Inflammatory macrophage treated with lipopolysaccharide for 4 hours (primary cell): ENCODE data around the gene DAD1.
"Not testable (repeated sequence)": the region's sequence is repeated elsewhere in the genome, so short reads cannot be mapped to it uniquely, and the experiment has no call there.

Experiments
- DNase-seq: peaks from one replicate; pipeline ENCODE4 v3.0.0-alpha.2; 2020

DAD1 gene

GRCh38 chr14:22566845-22567244 lies 22.2 kb downstream of the DAD1 start:
- no peak for DNase-seq

DNA sequence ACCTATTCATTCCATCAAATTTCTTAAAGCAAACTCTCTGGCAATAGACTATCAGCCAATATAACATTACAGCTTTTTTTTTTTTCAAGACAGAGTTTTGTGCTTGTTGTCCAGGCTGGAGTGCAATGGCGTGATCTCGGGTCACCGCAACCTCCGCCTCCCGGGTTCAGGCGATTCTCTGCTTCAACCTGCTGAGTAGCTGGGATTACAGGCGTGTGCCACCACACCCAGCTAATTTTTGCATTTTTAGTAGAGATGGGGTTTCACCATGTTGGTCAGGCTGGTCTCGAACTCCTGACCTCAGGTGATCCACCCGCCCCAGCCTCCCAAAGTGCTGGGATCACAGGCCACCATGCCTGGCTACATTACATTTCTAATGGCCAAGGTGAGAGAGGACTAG lies 22.8 kb downstream of the DAD1 start:
- not testable (repeated sequence) for DNase-seq

- no peak for DNase-seq
These were observed 23.6 kb downstream of the DAD1 start for GRCh38 chr14:22565391-22565945.

DNA sequence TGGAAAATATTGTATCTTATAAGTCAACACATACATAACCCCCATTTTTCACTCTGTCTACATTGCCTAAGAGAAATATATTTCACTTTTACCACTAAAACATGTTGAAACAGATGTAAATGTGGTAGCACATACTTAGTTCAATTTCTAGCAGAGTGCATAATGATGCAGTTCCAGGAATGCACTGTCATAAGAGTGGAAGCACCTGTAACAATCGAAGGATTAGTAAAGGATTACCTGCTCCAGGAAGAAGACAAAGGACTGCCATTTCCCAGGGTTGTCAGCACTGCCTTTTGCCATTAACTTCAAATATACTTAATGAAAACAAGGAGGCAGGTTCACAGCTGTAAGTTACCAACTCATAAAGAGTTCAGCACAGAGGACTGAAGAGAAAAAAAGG lies 24.6 kb downstream of the DAD1 start:
- DNase-seq: no peak

DNA sequence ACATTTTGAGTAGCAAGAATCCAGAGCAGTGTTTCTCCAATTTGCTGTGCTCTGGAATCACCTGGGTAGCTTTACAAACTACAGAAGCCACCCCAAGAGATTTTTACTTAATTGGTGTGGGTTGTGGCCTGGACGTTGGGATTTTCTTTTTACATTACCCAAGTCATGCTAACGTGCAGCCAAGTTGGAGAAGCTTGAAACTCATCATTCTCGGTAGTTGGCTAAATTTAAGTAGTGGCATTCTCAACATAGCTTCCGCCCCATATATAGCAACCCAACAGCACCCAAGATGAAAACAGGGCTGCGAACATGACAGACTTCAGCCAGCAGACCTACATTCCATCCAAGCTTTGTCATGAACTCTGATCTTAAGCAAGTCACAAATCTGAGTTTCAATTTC lies 25.0 kb downstream of the DAD1 start:
- no peak for DNase-seq

DNA sequence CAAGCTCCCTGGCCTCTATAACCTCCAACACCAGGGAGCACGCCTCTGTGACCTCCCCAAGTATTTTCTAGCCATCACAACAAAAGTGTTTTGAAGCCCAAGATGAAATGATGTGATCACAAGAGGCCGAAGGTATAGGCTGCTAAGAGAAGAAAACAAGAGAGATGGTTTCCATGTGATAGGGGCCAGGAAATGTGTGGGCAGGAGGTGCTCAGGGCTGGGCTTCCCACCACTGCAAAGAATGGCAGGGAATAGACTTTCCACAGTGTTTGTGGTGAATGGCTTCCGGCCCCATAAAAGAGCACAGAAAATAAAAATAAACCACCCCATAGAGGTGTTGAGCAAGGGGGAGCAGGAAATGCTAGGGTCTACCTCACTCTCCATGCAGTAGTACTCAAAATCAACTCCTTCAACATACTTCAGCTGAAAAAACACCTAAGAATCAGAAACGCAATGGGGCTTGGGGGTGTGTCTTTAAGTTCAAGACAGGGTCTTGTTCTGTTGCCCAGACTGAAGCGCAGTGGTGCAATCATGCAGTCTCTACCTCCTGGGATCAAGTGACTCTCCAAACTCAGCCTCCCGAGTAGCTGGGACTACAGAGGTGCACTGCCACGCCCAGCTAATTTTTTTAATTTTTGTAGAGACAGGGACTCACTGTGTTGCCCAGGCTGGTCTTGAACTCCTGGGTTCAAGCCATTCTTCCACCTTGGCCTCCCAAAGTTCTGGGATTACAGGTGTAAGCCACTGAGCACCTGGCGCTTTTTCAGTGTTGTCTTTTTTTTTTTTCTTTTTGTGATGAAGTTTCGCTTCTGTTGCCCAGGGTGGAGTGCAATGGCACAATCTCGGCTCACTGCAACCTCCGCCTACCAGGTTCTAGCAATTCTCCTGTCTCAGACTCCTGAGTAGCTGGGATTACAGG lies 27.1 kb downstream of the DAD1 start:
- no peak for DNase-seq

- DNase-seq: no peak
These were observed 27.7 kb downstream of the DAD1 start for GRCh38 chr14:22561366-22561660.

DNA sequence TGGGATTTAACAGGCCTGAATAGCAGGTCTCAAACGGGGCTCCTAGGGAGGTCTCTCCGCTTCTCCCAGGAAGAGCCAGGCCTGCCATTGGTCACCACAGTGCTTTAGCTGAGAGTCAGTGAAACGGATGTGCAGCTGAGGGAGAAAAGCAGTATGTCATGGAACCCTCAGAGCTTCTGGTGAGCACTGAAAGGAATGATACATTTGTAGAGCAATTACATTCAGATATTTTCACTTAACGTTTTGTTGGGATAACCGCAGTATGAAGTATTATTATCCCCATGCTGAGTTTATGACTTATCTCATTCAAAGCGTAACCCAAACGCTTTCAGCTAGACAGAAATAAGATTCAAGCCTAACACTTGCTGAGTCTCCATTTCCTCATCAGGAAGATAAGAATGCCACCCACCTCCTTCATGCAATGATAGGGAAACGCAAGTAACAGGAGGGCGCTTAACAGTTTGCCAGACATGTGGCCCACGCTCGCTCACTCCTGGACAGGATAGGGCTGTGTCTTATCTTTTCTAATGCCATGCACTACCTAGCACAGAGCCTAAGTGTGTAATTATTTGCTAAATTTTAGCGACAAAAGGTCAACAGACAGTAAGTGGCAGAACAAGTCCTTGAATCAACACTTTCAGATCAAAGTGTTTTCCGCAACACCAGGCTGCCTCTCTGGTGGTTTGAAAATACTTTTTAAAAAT lies 28.2 kb downstream of the DAD1 start:
- DNase-seq: no peak

- DNase-seq: no peak
These were observed 30.0 kb downstream of the DAD1 start for GRCh38 chr14:22559041-22559440.

DNA sequence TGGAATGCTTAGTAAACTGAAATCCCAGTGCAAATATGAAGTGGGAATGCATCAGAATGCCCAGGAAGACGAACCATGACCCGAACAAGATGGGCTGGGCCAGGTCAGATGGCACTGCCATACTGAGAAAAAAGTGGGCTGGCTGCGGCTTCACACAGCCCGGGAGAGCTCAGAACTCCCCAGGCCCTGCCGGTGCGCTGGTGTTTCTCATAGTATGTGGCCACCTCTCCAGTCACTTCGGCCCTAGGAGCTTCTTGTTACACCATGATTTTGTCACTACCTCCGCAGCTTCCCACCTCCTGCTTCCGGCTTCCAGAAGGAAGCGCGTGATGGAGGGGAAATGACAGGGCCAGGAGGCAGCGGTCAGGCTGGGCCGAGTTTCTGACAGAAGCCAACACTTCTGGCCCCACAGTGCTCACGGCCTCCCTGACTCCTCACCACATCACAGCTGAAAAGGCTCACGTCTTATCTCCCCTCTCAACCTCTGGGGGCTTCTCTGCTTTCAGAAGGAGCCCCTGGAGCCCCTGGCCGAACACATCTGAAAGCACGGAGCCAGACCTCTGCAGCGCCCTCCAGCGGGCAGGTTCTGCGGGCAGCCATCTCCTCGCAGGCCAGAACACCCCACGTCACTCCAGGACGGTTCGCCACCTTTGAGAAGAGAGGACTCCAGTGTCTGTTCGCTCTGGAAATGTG lies 30.7 kb downstream of the DAD1 start:
- no peak for DNase-seq

- no peak for DNase-seq
These were observed 31.2 kb downstream of the DAD1 start for GRCh38 chr14:22557846-22558220.

DNA sequence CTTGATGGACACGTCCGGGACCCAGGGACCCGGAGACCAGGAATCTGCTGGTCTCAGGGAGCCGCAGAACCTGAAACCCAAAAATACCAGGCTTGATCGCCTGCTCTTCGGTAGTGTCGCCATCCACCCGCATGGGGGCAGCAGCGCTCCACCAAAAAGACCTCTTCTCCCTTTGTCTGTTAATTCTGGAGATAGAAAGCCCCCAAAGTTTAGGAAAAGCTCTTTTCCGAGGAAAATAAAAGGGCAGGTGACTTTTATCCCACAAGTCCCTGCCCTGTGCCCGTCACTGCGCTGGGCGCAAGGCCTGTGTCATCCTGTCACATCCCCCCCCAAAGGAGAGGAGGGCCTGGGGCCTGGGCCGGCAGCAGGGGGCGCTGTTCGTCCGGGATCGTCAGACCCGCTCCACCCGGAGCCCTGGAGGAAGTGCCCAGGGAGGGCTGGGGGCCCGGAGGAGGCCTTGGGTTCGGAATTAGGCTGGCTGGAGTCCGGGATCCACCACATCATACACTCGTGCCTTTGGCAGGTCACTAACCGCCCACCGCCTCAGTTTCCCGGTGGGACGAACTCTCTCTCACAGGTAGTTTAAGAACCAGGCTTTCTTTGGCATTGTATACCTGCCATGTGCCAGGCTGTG lies 31.9 kb downstream of the DAD1 start:
- peak; percentile 65 for DNase-seq

DNA sequence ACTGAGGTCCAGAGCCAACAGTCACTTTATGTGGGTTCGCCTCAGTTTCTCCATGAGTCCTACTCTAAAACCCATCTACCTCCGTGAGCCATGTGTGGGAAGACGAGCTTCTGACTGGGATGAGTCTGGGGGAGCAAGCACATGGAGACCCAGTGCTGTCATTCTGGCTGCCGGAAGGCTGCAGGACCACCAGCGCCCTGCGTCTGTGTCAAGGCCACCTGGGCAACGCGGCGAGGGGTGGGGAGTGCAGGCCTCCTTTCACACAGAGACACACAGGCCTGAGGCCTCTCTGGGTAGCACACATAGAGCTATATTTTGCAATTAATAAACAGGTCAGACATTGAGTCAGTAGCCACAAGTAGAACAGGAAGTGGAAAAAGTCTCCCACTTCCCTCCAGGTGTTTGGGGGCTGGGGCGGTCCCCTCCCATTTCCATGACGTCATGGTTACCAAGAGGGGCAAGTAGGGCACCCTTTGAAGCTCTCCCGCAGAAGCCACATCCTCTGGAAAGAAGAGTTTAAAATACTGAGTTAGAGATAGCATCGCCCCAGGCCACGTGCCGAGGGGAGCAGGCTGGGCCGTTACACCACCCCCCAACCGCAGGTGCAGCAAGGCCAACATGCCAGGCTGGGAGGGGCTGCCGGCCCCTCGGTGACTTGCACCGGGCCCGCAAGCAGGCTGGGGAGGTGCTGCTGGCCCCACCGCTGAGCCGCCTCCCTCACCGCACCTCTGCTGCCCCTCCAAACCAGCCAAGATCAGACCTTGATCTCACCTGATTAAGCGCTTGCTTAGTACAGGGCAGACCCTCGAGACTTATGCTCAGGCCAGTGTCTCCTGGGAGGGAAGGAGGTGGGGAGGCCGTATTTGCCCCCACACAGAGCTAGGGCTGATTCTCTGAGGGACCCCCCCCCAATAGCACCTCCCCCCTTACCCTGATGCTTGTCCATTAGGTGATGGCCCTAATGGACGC lies 32.7 kb downstream of the DAD1 start:
- peak; percentile 42 for DNase-seq

DNA sequence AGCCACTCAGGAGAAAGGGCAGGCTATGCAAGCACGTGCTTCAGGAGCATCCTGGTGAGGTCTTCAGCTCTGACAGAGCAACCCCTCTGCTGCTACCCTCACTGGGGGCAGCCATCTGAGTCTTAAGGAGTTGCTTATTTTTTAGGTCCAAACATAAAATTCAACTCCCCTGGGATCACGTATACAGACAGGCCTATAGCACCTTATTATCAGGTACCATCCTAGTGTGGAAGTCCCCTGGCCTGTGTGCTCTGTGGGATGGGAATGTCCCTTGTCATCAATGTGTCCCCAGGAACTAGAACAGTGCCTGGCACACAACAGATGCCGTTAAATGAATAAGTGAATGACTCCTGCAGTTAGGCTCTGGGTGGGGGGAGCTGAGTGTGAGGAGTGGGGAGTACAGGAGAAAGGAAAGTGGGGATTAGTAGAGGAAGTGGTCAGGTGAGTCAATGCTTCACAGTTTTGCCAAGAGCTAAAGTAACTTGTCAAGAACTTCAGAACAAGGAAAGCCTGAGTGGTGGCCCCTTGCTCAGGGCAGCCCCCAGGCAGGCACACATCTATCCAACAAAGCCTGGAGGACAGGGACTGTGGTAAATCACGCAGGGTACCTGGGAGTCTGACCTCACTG lies 33.5 kb downstream of the DAD1 start:
- no peak for DNase-seq

DNA sequence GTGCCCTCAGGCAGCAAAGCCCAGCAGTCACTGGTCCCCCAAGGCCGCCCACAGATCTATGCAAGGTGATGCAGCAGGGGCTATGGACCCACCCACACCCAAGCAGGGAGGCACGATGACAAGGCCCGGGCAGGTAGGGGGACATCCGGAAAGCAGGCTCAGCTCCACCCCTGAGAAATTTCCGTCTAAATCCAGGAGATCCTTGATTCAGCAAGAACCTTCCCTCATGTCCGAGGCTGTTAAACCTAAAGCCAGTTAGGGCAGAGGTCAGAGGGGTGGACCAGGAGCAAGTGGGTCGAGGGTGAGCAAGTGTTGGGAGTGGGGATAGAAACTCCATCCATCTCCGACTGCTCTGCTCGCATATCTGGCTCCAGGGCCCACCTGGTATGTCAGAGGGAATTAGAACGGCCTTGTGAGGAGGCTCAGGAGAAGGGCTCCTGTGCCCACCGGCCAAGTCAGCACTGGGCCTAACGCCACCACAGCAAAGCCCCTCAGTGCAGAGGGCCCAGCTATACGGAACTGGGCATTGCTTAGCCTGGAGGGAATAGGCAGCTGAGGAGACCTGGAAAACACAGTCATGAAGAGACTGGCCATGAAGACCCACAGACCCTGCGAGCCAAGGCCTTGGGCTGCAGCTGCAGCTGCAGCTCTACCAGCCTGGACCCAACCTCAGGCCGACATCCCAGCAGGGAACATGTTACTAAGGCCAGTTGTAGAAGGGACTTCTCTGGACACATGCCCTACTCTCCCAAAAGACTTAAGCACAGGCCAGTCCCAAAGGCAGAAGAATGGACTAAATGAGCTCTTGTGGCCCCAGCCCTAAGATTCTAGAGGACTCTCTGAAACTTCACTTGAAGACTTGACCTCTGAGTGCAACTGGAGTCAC lies 34.3 kb downstream of the DAD1 start:
- DNase-seq: no peak

DNA sequence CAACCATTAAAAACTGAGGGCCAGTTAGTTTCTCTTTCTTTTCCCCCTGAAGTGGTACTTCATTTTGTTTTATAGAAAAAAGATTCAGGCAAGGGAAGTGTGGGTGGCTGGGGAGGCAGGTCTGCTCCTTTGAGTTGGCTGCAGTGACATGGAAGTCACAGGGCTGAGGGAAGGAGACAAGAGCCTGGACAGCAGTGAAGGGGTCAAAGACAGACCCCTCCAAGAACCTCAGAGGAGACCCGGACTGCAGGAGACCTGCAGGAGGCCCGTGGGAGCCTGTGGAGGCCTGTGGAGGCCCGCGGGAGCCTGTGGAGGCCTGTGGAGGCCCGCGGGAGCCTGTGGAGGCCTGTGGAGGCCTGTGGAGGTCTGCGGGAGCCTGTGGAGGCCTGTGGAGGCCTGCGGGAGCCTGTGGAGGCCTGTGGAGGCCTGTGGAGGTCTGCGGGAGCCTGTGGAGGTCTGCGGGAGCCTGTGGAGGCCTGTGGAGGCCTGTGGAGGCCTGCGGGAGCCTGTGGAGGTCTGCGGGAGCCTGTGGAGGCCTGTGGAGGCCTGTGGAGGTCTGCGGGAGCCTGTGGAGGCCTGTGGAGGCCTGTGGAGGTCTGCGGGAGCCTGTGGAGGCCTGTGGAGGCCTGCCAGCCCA lies 35.0 kb downstream of the DAD1 start:
- peak; percentile 31 for DNase-seq

- no peak for DNase-seq
These were observed 35.6 kb downstream of the DAD1 start for GRCh38 chr14:22553445-22553844.

- no peak for DNase-seq
These were observed 36.3 kb downstream of the DAD1 start for GRCh38 chr14:22552827-22553076.

DNA sequence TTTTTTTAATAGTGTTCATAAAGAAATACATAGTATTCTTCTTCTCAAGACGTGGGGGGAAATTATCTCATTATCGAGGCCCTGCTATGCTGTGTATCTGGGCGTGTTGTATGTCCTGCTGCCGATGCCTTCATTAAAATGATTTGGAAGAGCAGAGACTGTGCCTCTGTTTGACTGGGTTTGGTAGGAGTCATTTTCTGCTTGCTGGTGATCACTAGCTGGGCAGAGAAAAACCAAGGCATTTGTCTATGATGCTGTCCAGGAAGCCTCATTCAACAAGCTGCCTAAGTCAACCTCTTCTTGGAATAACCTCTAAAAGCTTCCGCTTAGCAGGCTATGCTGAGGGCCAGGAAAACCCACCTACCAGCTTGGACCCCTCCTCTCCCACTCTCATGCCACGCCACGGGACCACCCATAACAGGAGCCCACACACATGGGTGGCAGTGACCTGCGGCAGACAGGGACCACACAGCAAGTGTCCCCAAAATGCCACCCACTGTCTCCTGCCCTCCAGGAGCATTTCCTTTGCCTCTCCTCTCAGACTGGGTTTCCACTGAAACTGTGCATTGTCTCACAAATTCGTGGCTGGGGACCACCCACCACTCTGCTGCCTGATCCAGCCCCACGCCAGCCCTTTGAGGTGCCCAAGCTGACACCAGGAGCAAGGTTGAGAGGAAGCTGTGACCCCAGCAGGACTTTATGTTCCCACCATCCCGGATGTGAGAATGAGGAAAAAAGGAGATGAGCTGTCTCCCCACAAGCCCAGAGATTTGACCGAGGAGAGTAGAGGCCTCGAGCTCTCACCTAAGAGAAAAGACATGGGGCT lies 36.8 kb downstream of the DAD1 start:
- DNase-seq: no peak
